NCI-H1417 treated with DMSO at 0.1 percent for 48 hours (cell line): Measurements from ENCODE around the gene SEMA4B.

ENCODE experiments used
- DNase-seq: peaks from one replicate; lab custom pipeline; 2025; lab: John Stamatoyannopoulos, UW

The SEMA4B gene

GRCh38 chr15:90207252-90207651, 6.1 kb downstream of the SEMA4B start:
- no peak for DNase-seq

GRCh38 chr15:90208356-90208755, 7.2 kb downstream of the SEMA4B start:
- DNase-seq = no peak

GRCh38 chr15:90209591-90209990, 8.5 kb downstream of the SEMA4B start:
- no peak for DNase-seq

- DNase-seq = no peak
These were observed 9.5 kb downstream of the SEMA4B start for GRCh38 chr15:90210593-90210992.

GRCh38 chr15:90211009-90211408, 9.9 kb downstream of the SEMA4B start:
- DNase-seq = no peak

- DNase-seq = no peak
These were observed 10.5 kb downstream of the SEMA4B start for GRCh38 chr15:90211440-90212143.

GRCh38 chr15:90212221-90213098, 11.3 kb downstream of the SEMA4B start:
- no peak for DNase-seq

- DNase-seq = no peak
These were observed 12.1 kb downstream of the SEMA4B start for GRCh38 chr15:90213122-90213817.

GRCh38 chr15:90213818-90214204, 12.7 kb downstream of the SEMA4B start:
- DNase-seq = no peak

- DNase-seq = no peak
These were observed 13.5 kb downstream of the SEMA4B start for GRCh38 chr15:90214553-90215196.

- no peak for DNase-seq
These were observed 16.7 kb downstream of the SEMA4B start for GRCh38 chr15:90217671-90218394.

- no peak for DNase-seq
These were observed 18.5 kb downstream of the SEMA4B start for GRCh38 chr15:90219421-90220141.

GRCh38 chr15:90221246-90221900, 20.2 kb downstream of the SEMA4B start:
- DNase-seq = no peak

GRCh38 chr15:90222547-90222946, 21.4 kb downstream of the SEMA4B start:
- no peak for DNase-seq

GRCh38 chr15:90223441-90224165, 22.5 kb downstream of the SEMA4B start:
- DNase-seq = no peak

GRCh38 chr15:90225047-90225446, 23.9 kb downstream of the SEMA4B start:
- no peak for DNase-seq

GRCh38 chr15:90225504-90226234, 24.5 kb downstream of the SEMA4B start:
- DNase-seq = peak; percentile 79

GRCh38 chr15:90227336-90227735, 26.2 kb downstream of the SEMA4B start:
- no peak for DNase-seq
